Measurements from ENCODE around the gene PNMA1. TPM values are rescaled to one million over a fixed set of nuclear protein-coding genes. Genes with fewer than 3 reads are reported as not detected.
A peak's percentile ranks its signal among the peaks of the same experiment; 100 is the strongest.

Gene PNMA1
- total and polyA plus RNA-seq, 9 of the 15 experiments (the other 6 are each of a cell fraction or from before 2014, with no cell fraction given), result 1.7 to 26.4 (median 8.7) TPM

DNA sequence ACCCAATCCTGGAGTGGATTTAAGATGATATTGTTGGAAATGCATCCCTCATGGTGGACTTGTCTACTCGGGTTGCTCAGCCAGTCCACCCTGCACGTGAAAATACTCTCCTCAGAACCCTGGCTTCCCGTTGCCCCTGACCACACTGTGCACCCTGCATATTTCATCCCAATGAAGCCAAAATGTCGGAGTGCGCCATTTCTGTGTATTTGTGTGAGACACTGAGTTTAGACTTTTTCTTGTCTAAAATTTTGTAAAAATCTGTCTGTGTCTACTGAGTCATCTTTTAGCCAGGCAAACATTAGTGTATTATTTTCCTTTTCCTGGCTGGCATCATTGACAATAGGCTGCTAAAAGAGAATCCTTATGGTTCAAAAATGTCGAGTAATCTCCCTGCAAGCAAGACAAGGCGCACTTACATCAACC, 485 bp upstream of the PNMA1 start:
- in situ Hi-C loops (cut with MboI), result no loop called here
- no TSS peak for BruUV-seq (replicated peaks)
- peaks cover 11 to 39% of the 10 kb centered on the region in 2 experiments; a peak in 4 of 5 replicates for H3K4me1 ChIP-seq (replicated peaks in 1 of 2; ENCODE audit: control insufficient read depth in 2 of 2, insufficient read depth in 2 of 2, low read length in 2 of 2)
- CTCF ChIA-PET (ENCODE audit: low intra/inter-chr PET ratio), result interaction anchor here (0.6 kb wide), 1 partner anchor 15 kb away, joined by 3 read pairs; no protein-coding TSS in a partner anchor
- TF ChIP-seq ZNF316 (IDR thresholded peaks at IDR 0.05) (no peak), ZNF77 (CRISPR knock-in tag; IDR thresholded peaks at IDR 0.05) (no peak), KHSRP (IDR thresholded peaks at IDR 0.05) (peak; percentile 34; the same call in 1 of the 2 replicates), CBFA2T3 (IDR thresholded peaks at IDR 0.05) (no peak), ZFP30 (CRISPR knock-in tag; IDR thresholded peaks at IDR 0.05; ENCODE audit: borderline replicate concordance) (no peak), POLR2AphosphoS5 (IDR thresholded peaks at IDR 0.05; ENCODE audit: control insufficient read depth, insufficient read depth, low read depth, low read length) (no peak; the same call in 1 of the 2 replicates), POLR2H (tag; IDR thresholded peaks at IDR 0.05; ENCODE audit: low read depth) (no peak), ZNF197 (CRISPR knock-in tag; IDR thresholded peaks at IDR 0.05; ENCODE audit: low read depth) (no peak), MEF2A (IDR thresholded peaks at IDR 0.05; ENCODE audit: control insufficient read depth, low read depth, low read length) (no peak), BHLHE40 (IDR thresholded peaks at IDR 0.05; ENCODE audit: low read length) (peak; percentile 52), ZNF140 (CRISPR knock-in tag; IDR thresholded peaks at IDR 0.05) (no peak), RBFOX2 (IDR thresholded peaks at IDR 0.05; ENCODE audit: low read depth, low read length) (no peak)
- TF ChIP-seq, protein P1, sequence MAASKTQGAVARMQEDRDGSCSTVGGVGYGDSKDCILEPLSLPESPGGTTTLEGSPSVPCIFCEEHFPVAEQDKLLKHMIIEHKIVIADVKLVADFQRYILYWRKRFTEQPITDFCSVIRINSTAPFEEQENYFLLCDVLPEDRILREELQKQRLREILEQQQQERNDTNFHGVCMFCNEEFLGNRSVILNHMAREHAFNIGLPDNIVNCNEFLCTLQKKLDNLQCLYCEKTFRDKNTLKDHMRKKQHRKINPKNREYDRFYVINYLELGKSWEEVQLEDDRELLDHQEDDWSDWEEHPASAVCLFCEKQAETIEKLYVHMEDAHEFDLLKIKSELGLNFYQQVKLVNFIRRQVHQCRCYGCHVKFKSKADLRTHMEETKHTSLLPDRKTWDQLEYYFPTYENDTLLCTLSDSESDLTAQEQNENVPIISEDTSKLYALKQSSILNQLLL (CRISPR knock-in tag; IDR thresholded peaks at IDR 0.05; ENCODE audit: borderline replicate concordance), result no peak
- TF ChIP-seq, protein P2, sequence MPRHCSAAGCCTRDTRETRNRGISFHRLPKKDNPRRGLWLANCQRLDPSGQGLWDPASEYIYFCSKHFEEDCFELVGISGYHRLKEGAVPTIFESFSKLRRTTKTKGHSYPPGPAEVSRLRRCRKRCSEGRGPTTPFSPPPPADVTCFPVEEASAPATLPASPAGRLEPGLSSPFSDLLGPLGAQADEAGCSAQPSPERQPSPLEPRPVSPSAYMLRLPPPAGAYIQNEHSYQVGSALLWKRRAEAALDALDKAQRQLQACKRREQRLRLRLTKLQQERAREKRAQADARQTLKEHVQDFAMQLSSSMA (CRISPR knock-in tag; IDR thresholded peaks at IDR 0.05), result no peak
- H3K4me2 ChIP-seq (ENCODE audit: insufficient read depth, low read length), result peak overlapping the region; percentile 95
- intact Hi-C loops (cut with micrococcal nuclease), result no loop called here
- H4K20me1 ChIP-seq (replicated peaks; ENCODE audit: control insufficient read depth, insufficient read depth, low read length), result no peaks in the 10 kb centered on the region; the same call in 1 of the 2 replicates
- no peaks in the 10 kb centered on the region for H3K9me3 ChIP-seq (replicated peaks; ENCODE audit: control insufficient read depth, insufficient read depth, low read depth, low read length)
- no peak overlapping the region for H2AFZ ChIP-seq (ENCODE audit: low read depth, low read length)
- H3K36me3 ChIP-seq (ENCODE audit: control insufficient read depth, insufficient read depth, low read length), result peaks cover 42% of the 10 kb centered on the region; the same call in 2 of the 3 replicates
- peak overlapping the region; percentile 4; the same call in 2 of the 3 replicates for H3K27ac ChIP-seq (ENCODE audit: extremely low read depth, low read depth, low read length)
- ATAC-seq, result peak; percentile 2; the same call in 1 of the 3 replicates
- H3K79me2 ChIP-seq (ENCODE audit: control insufficient read depth, insufficient read depth, low read length), result peaks cover 23% of the 10 kb centered on the region
- no peak for FAIRE-seq
- POLR2A ChIA-PET, result interaction anchor here (0.6 to 1.1 kb wide), 2 partner anchors 12 to 43 kb away, joined by 3 read pairs; no protein-coding TSS in a partner anchor
- peak overlapping the region; percentile 69; the same call in 1 of the 2 replicates for H3K4me3 ChIP-seq
- no peaks in the 10 kb centered on the region for H3K9me1 ChIP-seq (ENCODE audit: control insufficient read depth, insufficient read depth, low read length)
- WGBS (ENCODE audit: insufficient coverage, low coverage, missing lambda C conversion rate), result 50% methylated on average over 7 of the region's 7 CpGs
- H3K27me3 ChIP-seq (ENCODE audit: control insufficient read depth in 2 of 2, insufficient read depth in 2 of 2, low read length in 2 of 2), result no peaks in the 10 kb centered on the region
- H3K9ac ChIP-seq (ENCODE audit: insufficient read depth in 1 of 2, low read depth in 2 of 2, low read length in 2 of 2), result no peak overlapping the region
- DNase-seq (ENCODE audit: extremely low read depth in 1 of 4, low spot score in 3 of 4), result peak in 2 of 4 experiments; percentile 21 to 29
